IMR-90 (cell line): ENCODE data around the gene AQP5. TPM values are rescaled to one million over a fixed set of nuclear protein-coding genes. Genes with fewer than 3 reads are reported as not detected.

Experiments used
- ATAC-seq: fragments of 200-7000 bp; cut with Tn5 transposase; 2 replicates; pipeline ENCODE4 v1.9.1; 2020; ENCODE audit warnings: low read depth, mild to moderate bottlenecking, moderate library complexity
- BruUV-seq: library from RNA; stranded (reverse); fragments of 400-500 nt; replicated peaks from 2 replicates; lab custom pipeline; 2021; lab: Mats Ljungman, UMichigan
- CTCF ChIA-PET: fragments of 300-600 bp; formaldehyde crosslinking; extraction: SDS; loops from one replicate; lab custom pipeline; 2021; ENCODE audit warnings: antibody characterized with exemption; lab: Yijun Ruan, JAX
- POLR2A ChIA-PET: fragments of 300-600 bp; sonication (Branson Sonifier 250); formaldehyde crosslinking; loops from one replicate; lab custom pipeline; 2022; ENCODE audit warnings: antibody characterized with exemption; ENCODE audit not compliant: unreplicated experiment; lab: Charles Lee
- DNase-seq: peaks from one replicate; pipeline ENCODE4 v3.0.0; 2013
- H2AFZ ChIP-seq: replicated peaks from 2 replicates; pipeline ENCODE3; 2013; ENCODE audit warnings: low read length, mild to moderate bottlenecking; ENCODE audit not compliant: poor library complexity
- H2AK5ac ChIP-seq: 2 replicates; pipeline ENCODE4 v1.6.1; 2013; ENCODE audit warnings: low read depth, low read length, inconsistent platforms
- H2AK9ac ChIP-seq: replicated peaks from 2 replicates; pipeline ENCODE3; 2013; ENCODE audit warnings: mild to moderate bottlenecking, low read depth, low read length, moderate library complexity; ENCODE audit not compliant: poor library complexity
- H2BK120ac ChIP-seq: 2 replicates; pipeline ENCODE4 v1.6.1; 2013; ENCODE audit warnings: low read depth, low read length, inconsistent platforms
- H2BK15ac ChIP-seq: 3 replicates; pipeline ENCODE4 v1.6.1; 2013; ENCODE audit warnings: low read depth, low read length, inconsistent platforms
- H2BK20ac ChIP-seq: 2 replicates; pipeline ENCODE4 v1.6.1; 2013; ENCODE audit warnings: low read depth, mild to moderate bottlenecking, inconsistent platforms, low read length, moderate library complexity
- H2BK5ac ChIP-seq: 2 replicates; pipeline ENCODE4 v1.6.1; 2013; ENCODE audit warnings: mild to moderate bottlenecking, low read depth, low read length, inconsistent platforms; ENCODE audit not compliant: poor library complexity, severe bottlenecking
- H3K14ac ChIP-seq: replicated peaks from 2 replicates; pipeline ENCODE4 v1.6.1; 2013; ENCODE audit warnings: low read depth, low read length, inconsistent platforms
- H3K18ac ChIP-seq: 2 replicates; pipeline ENCODE4 v1.6.1; 2013; ENCODE audit warnings: low read depth, low read length, control low read depth
- H3K23ac ChIP-seq: 2 replicates; pipeline ENCODE4 v1.6.1; 2013; ENCODE audit warnings: low read depth, low read length, inconsistent platforms
- H3K27ac ChIP-seq: 2 replicates; pipeline ENCODE4 v1.5.1; 2013; ENCODE audit warnings: mild to moderate bottlenecking, control low read depth, low read length; ENCODE audit not compliant: insufficient read depth
- H3K27me3 ChIP-seq: 2 replicates; pipeline ENCODE4 v1.6.1; 2013; ENCODE audit warnings: low read length; ENCODE audit not compliant: control insufficient read depth, insufficient read depth
- H3K36me3 ChIP-seq: 2 replicates; pipeline ENCODE4 v1.6.1; 2013; ENCODE audit warnings: low read length, mixed read lengths; ENCODE audit not compliant: control insufficient read depth, insufficient read depth
- H3K4ac ChIP-seq: 2 replicates; pipeline ENCODE4 v1.6.1; 2013; ENCODE audit warnings: low read depth, low read length, inconsistent platforms
- H3K4me1 ChIP-seq: 2 replicates; pipeline ENCODE4 v1.6.1; 2013; ENCODE audit warnings: low read length, mixed read lengths; ENCODE audit not compliant: control insufficient read depth, insufficient read depth
- H3K4me2 ChIP-seq: 2 replicates; pipeline ENCODE4 v1.6.1; 2013; ENCODE audit warnings: low read depth, mild to moderate bottlenecking, control low read depth, low read length, moderate library complexity
- H3K4me3 ChIP-seq: 2 replicates; pipeline ENCODE4 v1.5.1; 2013; ENCODE audit warnings: low read depth, mild to moderate bottlenecking, control low read depth, low read length, moderate library complexity; ENCODE audit not compliant: insufficient read depth
- H3K56ac ChIP-seq: 2 replicates; pipeline ENCODE4 v1.6.1; 2013; ENCODE audit warnings: low read length, inconsistent platforms; ENCODE audit not compliant: insufficient read depth; ENCODE audit errors: extremely low read depth
- H3K79me1 ChIP-seq, 2 experiments: 2 replicates each; pipeline ENCODE4 v1.6.1; 2013; ENCODE audit warnings: low read length in 2 of 2, inconsistent platforms in 1 of 2, low read depth in 1 of 2
- H3K9ac ChIP-seq: 2 replicates; pipeline ENCODE4 v1.6.1; 2013; ENCODE audit warnings: low read depth, low read length, control low read depth
- H3K9me1 ChIP-seq: 2 replicates; pipeline ENCODE4 v1.6.1; 2013; ENCODE audit warnings: low read length, inconsistent platforms; ENCODE audit not compliant: insufficient read depth
- H3K9me3 ChIP-seq: 2 replicates; pipeline ENCODE4 v1.6.1; 2013; ENCODE audit warnings: low read length; ENCODE audit not compliant: control insufficient read depth, insufficient read depth
- H4K20me1 ChIP-seq: 2 replicates; pipeline ENCODE4 v1.6.1; 2013; ENCODE audit warnings: low read length, inconsistent platforms; ENCODE audit not compliant: insufficient read depth
- H4K5ac ChIP-seq: 2 replicates; pipeline ENCODE4 v1.6.1; 2013; ENCODE audit warnings: mild to moderate bottlenecking, low read depth, low read length, control low read depth
- H4K8ac ChIP-seq, 2 experiments: 2 replicates each; pipeline ENCODE4 v1.6.1; 2013; ENCODE audit warnings: low read depth in 2 of 2, low read length in 2 of 2, control low read depth in 1 of 2, inconsistent platforms in 1 of 2
- H4K91ac ChIP-seq: 2 replicates; pipeline ENCODE4 v1.6.1; 2013; ENCODE audit warnings: low read depth, low read length, inconsistent platforms; ENCODE audit not compliant: insufficient read depth
- CEBPB ChIP-seq: IDR thresholded peaks from 2 replicates; pipeline ENCODE4 v1.6.1; 2012; ENCODE audit warnings: low read depth, low read length, improper control_type of control experiment
- RAD21 ChIP-seq: IDR thresholded peaks from 2 replicates; pipeline ENCODE4 v1.6.1; 2012; ENCODE audit warnings: low read length, improper control_type of control experiment
- WGBS, 2 experiments: methylation state at CpG; one replicate each; pipeline versions ENCODE4 v1.1.5 to v1.1.7; 2013; ENCODE audit warnings: missing lambda C conversion rate in 2 of 2; ENCODE audit not compliant: insufficient read length in 1 of 2; ENCODE audit errors: extremely low coverage in 2 of 2; 5-methylcytosine and 5-hydroxymethylcytosine counted together
- dilution Hi-C: fragments of 300-500 bp; cut with HindIII; formaldehyde crosslinking; loops from one replicate; pipeline ENCODE4 v1.14.3; 2018; ENCODE audit warnings: low sequenced_read_pairs; ENCODE audit not compliant: unreplicated experiment
- in situ Hi-C: fragments of 300-500 bp; cut with MboI; formaldehyde crosslinking; loops from 3 replicates; pipeline ENCODE4 v1.14.3; 2019; ENCODE audit warnings: low sequenced_read_pairs, inconsistent platforms, mixed read lengths
- intact Hi-C: fragments of 100-400 bp; cut with micrococcal nuclease; formaldehyde crosslinking; loops from 2 replicates; pipeline ENCODE4 v1.10.0; 2022
- polyA plus RNA-seq, 3 experiments: library from polyadenylated mRNA; depleted of rRNA; stranded (reverse); fragments of >200 nt; gene quantifications; 2 replicates each; pipeline ENCODE4 v1.2.3, GENCODE V29; 2012; ENCODE audit warnings: low replicate concordance in 1 of 3
- total RNA-seq: library from RNA; depleted of rRNA; stranded (reverse); fragments of >200 nt; gene quantifications from 2 replicates; pipeline ENCODE4 v1.2.3, GENCODE V29; 2012

Gene AQP5
- total and polyA plus RNA-seq, 2 of the 4 experiments (the other 2 are of a cell fraction) = not detected

- H3K4me3 ChIP-seq = no peak overlapping the region
- peaks cover 3 to 19% of the 10 kb centered on the region in 2 experiments; a peak in 3 of 4 replicates for H3K79me1 ChIP-seq
- H2BK15ac ChIP-seq = peak overlapping the region; percentile 8; the same call in 1 of the 3 replicates
- DNase-seq (peak; percentile 46), ATAC-seq (no peak)
- 100% methylated on average over 1 of the region's 7 CpGs; no CpG with 5 or more reads in 1 of the 2 experiments for WGBS, 2 experiments
- H2AK9ac ChIP-seq = no peak overlapping the region
- H3K23ac ChIP-seq = no peak overlapping the region
- H3K4me1 ChIP-seq = peaks cover 16% of the 10 kb centered on the region
- H3K14ac ChIP-seq = peak overlapping the region; percentile 64; the same call in 1 of the 2 replicates
- no peak overlapping the region for H2AFZ ChIP-seq
- no peak overlapping the region for H3K56ac ChIP-seq
- dilution Hi-C loops (no loop called here), in situ Hi-C loops (no loop called here), intact Hi-C loops (no loop called here)
- ChIA-PET POLR2A (no interaction called here), CTCF (interaction anchor here (0.6 to 3.1 kb wide), 4 partner anchors 15 to 88 kb away, joined by 3 to 11 read pairs (median 6); no protein-coding TSS in a partner anchor)
- H4K5ac ChIP-seq = no peak overlapping the region
- H3K18ac ChIP-seq = no peak overlapping the region; the same call in 1 of the 2 replicates
- no peaks in the 10 kb centered on the region for H3K36me3 ChIP-seq
- no peak overlapping the region for H3K4me2 ChIP-seq
- H4K91ac ChIP-seq = no peak overlapping the region
- H2BK5ac ChIP-seq = no peak overlapping the region
- H3K9me1 ChIP-seq = peaks cover 18% of the 10 kb centered on the region
- H4K20me1 ChIP-seq = no peaks in the 10 kb centered on the region
- H3K4ac ChIP-seq = peak overlapping the region; percentile 19; the same call in 1 of the 2 replicates
- no peaks in the 10 kb centered on the region for H3K9me3 ChIP-seq
- H2AK5ac ChIP-seq = peak overlapping the region; percentile 48; the same call in 1 of the 2 replicates
- no peak for TF ChIP-seq RAD21
- TF ChIP-seq CEBPB = peak; percentile 92
- H3K27me3 ChIP-seq = no peaks in the 10 kb centered on the region
- H3K9ac ChIP-seq = no peak overlapping the region
- H2BK20ac ChIP-seq = peak overlapping the region; percentile 13; the same call in 1 of the 2 replicates
- H2BK120ac ChIP-seq = peak overlapping the region; percentile 28; the same call in 1 of the 2 replicates
- no peak overlapping the region for H4K8ac ChIP-seq
- H3K27ac ChIP-seq = no peak overlapping the region; the same call in 1 of the 2 replicates
- no TSS peak for BruUV-seq
Observed at GRCh38 chr12:49982246-49983087, 20.8 kb downstream of the AQP5 start.
